ENCODE results near the gene LPGAT1.

The LPGAT1 gene

GRCh38 chr1:211797994-211798393 is 32.6 kb downstream of the LPGAT1 start:
- no peak for DNase-seq (ENCODE audit: low read depth)
- H3K4me3 ChIP-seq (ENCODE audit: low read depth, low read length), result no peak overlapping the region
- no peak for TF ChIP-seq CTCF (IDR thresholded peaks at IDR 0.05; ENCODE audit: insufficient read depth, low read depth, low read length, missing control alignments)

- H3K4me3 ChIP-seq (ENCODE audit: low read depth, low read length), result no peak overlapping the region
- no peak for DNase-seq (ENCODE audit: low read depth)
- TF ChIP-seq CTCF (IDR thresholded peaks at IDR 0.05; ENCODE audit: insufficient read depth, low read depth, low read length, missing control alignments), result no peak
Measured at GRCh38 chr1:211791979-211792378, 38.6 kb downstream of the LPGAT1 start.

- no peak for TF ChIP-seq CTCF (IDR thresholded peaks at IDR 0.05; ENCODE audit: insufficient read depth, low read depth, low read length, missing control alignments)
Measured at GRCh38 chr1:211789641-211790464, 40.7 kb downstream of the LPGAT1 start.

GRCh38 chr1:211788626-211789025 is 41.9 kb downstream of the LPGAT1 start:
- H3K4me3 ChIP-seq (ENCODE audit: low read depth, low read length), result no peak overlapping the region
- DNase-seq (ENCODE audit: low read depth), result no peak
- TF ChIP-seq CTCF (IDR thresholded peaks at IDR 0.05; ENCODE audit: insufficient read depth, low read depth, low read length, missing control alignments), result no peak

More at GRCh38 chr1:211789641-211790464, 40.7 kb downstream of the LPGAT1 start:
- no peak for DNase-seq (ENCODE audit: low read depth)
- no peak overlapping the region for H3K4me3 ChIP-seq (ENCODE audit: low read depth, low read length)

- no peak overlapping the region for H3K4me3 ChIP-seq (ENCODE audit: low read depth, low read length)
- TF ChIP-seq CTCF (IDR thresholded peaks at IDR 0.05; ENCODE audit: insufficient read depth, low read depth, low read length, missing control alignments), result no peak
- no peak for DNase-seq (ENCODE audit: low read depth)
Measured at GRCh38 chr1:211783897-211784296, 46.7 kb downstream of the LPGAT1 start.

GRCh38 chr1:211783266-211783665 is 47.3 kb downstream of the LPGAT1 start:
- no peak for TF ChIP-seq CTCF (IDR thresholded peaks at IDR 0.05; ENCODE audit: insufficient read depth, low read depth, low read length, missing control alignments)
- H3K4me3 ChIP-seq (ENCODE audit: low read depth, low read length), result no peak overlapping the region
- DNase-seq (ENCODE audit: low read depth), result no peak

- TF ChIP-seq CTCF (IDR thresholded peaks at IDR 0.05; ENCODE audit: insufficient read depth, low read depth, low read length, missing control alignments), result no peak
- peak; percentile 29 for DNase-seq (ENCODE audit: low read depth)
- H3K4me3 ChIP-seq (ENCODE audit: low read depth, low read length), result no peak overlapping the region
Measured at GRCh38 chr1:211781260-211781659, 49.3 kb downstream of the LPGAT1 start.
